GM12891 (cell line): ENCODE results near the gene LIMS2.

Source experiments
- POLR2A ChIP-seq: IDR thresholded peaks from 2 replicates; pipeline ENCODE4 v1.6.1; 2011; ENCODE audit warnings: low read depth, low read length, control low read depth
- POLR2AphosphoS5 ChIP-seq: IDR thresholded peaks from 2 replicates; pipeline ENCODE4 v1.6.1; 2011; ENCODE audit warnings: low read depth, low read length, control low read depth
- POU2F2 ChIP-seq: IDR thresholded peaks from 2 replicates; pipeline ENCODE4 v1.6.1; 2011; ENCODE audit warnings: low read depth, mild to moderate bottlenecking, control low read depth, low read length, moderate library complexity
- SPI1 ChIP-seq: IDR thresholded peaks from 2 replicates; pipeline ENCODE4 v1.6.1; 2011; ENCODE audit warnings: low read depth, low read length, control low read depth
- TAF1 ChIP-seq: IDR thresholded peaks from 2 replicates; pipeline ENCODE4 v1.6.1; 2011; ENCODE audit warnings: low read depth, low read length, control low read depth

DNA sequence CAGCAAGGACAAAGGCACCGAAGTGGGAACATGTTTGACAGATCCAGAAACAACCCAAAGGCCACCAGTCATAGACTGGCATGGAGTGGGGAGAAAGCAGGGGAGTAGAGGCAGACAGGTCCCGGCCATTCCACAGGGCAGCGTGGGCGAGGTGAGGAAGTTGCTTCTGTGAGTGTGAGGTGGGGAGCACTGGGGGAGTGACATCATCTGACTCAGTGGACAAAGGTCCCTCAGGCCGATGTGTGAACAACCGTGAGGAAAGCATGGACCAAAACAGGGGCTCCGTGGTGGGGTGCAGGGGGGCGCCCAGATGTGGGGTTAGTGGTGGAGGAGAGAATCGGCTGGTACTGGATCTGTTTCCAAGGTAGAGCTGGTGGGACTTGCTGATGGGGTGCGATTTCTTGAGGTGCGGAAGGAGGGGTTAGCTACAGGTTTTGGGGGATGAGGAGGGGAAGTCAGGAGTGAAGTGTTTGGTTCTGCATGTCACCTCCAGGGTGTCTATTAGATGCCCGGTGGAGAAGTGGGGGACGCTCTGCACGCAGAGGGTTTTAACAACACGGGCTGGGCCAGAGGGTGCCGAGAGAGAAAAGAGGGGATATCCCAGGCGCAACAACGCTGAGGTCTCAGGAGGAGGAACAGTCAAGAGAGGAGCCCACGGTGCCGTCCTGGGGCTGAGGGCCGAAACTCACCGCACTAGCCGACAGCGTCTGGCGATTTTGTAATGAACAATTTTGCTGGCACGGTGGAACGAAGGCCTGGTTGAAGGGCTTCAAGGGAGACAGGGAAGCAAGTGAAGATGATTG lies 23.4 kb upstream of the LIMS2 start:
- TF ChIP-seq POLR2A (no peak), TAF1 (no peak), POU2F2 (no peak), POLR2AphosphoS5 (no peak), SPI1 (no peak)
